BJ (cell line): Measurements from ENCODE around the gene SLCO4A1. TPM values are rescaled to one million over a fixed set of nuclear protein-coding genes. Genes with fewer than 3 reads are reported as not detected.

Source experiments
- CTCF ChIA-PET: fragments of 350-600 bp; formaldehyde crosslinking; extraction: SDS; loops from one replicate; lab custom pipeline; 2021; ENCODE audit warnings: antibody characterized with exemption, inconsistent platforms; lab: Yijun Ruan, JAX
- POLR2A ChIA-PET: fragments of 300-600 bp; sonication (Branson Sonifier 250); formaldehyde crosslinking; extraction: SDS; loops from one replicate; lab custom pipeline; 2021; ENCODE audit warnings: antibody characterized with exemption; lab: Charles Lee
- DNase-seq: peaks from one replicate; pipeline ENCODE4 v3.0.0-alpha.2; 2011; ENCODE audit warnings: low read depth
- H3K27me3 ChIP-seq: 2 replicates; pipeline ENCODE4 v1.6.0; 2011; ENCODE audit warnings: low read length; ENCODE audit not compliant: control insufficient read depth, insufficient read depth
- H3K36me3 ChIP-seq: 2 replicates; pipeline ENCODE4 v1.5.1; 2011; ENCODE audit warnings: low read length; ENCODE audit not compliant: control insufficient read depth, insufficient read depth
- H3K4me3 ChIP-seq: 2 replicates; pipeline ENCODE4 v1.5.1; 2011; ENCODE audit warnings: low read depth, mild to moderate bottlenecking, control low read depth, low read length
- polyA plus RNA-seq: library from polyadenylated mRNA; depleted of rRNA; stranded (reverse); fragments of >200 nt; gene quantifications from 2 replicates; pipeline ENCODE4 v1.2.3, GENCODE V29; 2011
- TF ChIP-seq, protein P1 (sequence below): IDR thresholded peaks from 2 replicates; pipeline ENCODE4 v1.5.1; 2011; ENCODE audit warnings: low read depth, mild to moderate bottlenecking, control low read depth, inconsistent platforms, low read length, moderate library complexity; ENCODE audit not compliant: insufficient read depth

SLCO4A1 gene
- polyA plus RNA-seq, 1 experiment = 0.15 TPM

DNA sequence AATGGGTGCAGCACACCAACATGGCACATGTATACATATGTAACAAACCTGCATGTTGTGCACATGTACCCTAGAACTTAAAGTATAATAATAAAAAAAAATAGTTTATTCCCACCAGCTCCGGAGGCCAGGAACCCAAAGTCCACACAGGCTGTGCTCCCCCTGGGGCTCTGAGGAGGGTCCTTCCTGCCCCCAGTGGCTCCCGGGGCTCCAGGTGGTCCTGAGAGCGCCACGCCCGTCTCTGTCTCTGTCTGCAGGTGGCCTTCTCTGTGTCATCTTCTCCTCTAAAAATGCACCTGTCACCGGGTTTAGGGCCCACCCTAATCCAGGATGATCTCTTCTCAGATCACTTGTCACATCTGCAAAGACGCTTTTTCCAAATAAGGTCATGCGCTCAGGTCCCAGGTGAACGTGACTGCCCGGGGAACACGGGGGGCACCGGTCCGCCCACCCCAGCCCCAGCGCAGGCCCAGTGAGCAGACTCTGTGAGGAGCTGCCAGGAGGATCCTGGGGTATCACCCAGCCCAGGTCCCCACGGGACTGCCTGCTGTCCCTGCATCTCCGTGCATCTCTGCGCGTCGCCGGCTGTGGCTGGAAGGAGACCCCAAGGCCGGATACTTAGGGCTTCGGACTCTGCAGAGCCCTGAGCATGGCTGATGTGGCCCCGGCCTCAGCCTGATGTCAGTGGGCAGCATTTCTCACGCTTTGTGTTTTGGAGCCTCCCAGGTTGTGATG is 11.8 kb downstream of the SLCO4A1 start:
- CTCF ChIA-PET = interaction anchor here (1.1 to 2.4 kb wide), 3 partner anchors 13 to 154 kb away, joined by 3 to 7 read pairs (median 5); no protein-coding TSS in a partner anchor
- no peak for DNase-seq
- Histone ChIP-seq H3K36me3 (no peaks in the 10 kb centered on the region), H3K4me3 (no peak overlapping the region), H3K27me3 (no peaks in the 10 kb centered on the region)
- TF ChIP-seq, protein P1, sequence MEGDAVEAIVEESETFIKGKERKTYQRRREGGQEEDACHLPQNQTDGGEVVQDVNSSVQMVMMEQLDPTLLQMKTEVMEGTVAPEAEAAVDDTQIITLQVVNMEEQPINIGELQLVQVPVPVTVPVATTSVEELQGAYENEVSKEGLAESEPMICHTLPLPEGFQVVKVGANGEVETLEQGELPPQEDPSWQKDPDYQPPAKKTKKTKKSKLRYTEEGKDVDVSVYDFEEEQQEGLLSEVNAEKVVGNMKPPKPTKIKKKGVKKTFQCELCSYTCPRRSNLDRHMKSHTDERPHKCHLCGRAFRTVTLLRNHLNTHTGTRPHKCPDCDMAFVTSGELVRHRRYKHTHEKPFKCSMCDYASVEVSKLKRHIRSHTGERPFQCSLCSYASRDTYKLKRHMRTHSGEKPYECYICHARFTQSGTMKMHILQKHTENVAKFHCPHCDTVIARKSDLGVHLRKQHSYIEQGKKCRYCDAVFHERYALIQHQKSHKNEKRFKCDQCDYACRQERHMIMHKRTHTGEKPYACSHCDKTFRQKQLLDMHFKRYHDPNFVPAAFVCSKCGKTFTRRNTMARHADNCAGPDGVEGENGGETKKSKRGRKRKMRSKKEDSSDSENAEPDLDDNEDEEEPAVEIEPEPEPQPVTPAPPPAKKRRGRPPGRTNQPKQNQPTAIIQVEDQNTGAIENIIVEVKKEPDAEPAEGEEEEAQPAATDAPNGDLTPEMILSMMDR = no peak
- POLR2A ChIA-PET = no interaction called here

DNA sequence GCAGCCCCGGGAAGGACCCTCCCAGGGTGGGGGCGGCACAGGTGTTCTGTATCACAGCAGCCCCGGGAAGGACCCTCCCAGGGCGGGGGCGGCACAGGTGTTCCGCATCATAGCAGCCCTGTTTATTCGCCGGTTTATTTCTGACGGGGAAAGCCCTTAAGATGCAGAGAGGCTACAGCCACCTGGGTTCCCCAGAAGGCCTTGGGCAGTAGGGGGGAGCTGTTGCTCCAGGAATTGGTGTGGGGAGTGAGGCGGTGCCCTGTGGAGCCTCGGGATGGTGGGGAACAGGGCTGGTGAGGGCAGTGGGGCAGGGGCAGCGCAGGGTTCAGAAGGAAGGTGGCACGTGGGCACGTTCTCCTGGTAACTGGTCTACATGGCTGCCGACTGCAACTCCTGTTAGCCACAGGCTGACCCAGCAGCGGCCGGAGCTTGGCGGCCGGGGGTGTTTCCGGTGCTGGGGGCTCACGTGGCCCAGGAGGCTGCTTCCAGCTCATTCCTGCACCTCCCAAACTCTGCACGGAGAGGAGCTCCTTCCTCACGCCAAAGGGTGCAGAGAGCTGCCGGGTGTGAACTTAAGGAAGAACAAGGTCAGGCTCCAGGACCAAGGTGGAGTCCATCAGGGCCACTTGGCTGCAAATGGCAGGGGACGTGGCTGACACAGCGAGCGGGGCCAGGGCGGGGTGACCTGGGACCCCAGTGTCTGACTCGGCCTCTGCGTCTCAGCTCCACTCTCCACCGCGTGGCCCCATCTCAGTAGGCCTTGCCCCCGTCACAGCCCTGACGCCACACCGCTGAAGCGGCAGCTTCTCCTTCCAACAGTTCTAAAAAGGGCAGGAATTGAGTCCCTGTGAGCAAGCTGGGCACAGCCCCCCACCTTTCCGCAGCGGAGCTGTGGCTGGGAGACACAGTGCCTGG is 13.2 kb downstream of the SLCO4A1 start:
- ChIA-PET POLR2A (no interaction called here), CTCF (interaction anchor here (1.1 to 2.4 kb wide), 3 partner anchors 12 to 153 kb away, joined by 3 to 7 read pairs (median 5); no protein-coding TSS in a partner anchor)
- no peaks in the 10 kb centered on the region for H3K27me3 ChIP-seq
- no peak overlapping the region for H3K4me3 ChIP-seq
- no peak for DNase-seq
- TF ChIP-seq, protein P1 = no peak
- no peaks in the 10 kb centered on the region for H3K36me3 ChIP-seq

DNA sequence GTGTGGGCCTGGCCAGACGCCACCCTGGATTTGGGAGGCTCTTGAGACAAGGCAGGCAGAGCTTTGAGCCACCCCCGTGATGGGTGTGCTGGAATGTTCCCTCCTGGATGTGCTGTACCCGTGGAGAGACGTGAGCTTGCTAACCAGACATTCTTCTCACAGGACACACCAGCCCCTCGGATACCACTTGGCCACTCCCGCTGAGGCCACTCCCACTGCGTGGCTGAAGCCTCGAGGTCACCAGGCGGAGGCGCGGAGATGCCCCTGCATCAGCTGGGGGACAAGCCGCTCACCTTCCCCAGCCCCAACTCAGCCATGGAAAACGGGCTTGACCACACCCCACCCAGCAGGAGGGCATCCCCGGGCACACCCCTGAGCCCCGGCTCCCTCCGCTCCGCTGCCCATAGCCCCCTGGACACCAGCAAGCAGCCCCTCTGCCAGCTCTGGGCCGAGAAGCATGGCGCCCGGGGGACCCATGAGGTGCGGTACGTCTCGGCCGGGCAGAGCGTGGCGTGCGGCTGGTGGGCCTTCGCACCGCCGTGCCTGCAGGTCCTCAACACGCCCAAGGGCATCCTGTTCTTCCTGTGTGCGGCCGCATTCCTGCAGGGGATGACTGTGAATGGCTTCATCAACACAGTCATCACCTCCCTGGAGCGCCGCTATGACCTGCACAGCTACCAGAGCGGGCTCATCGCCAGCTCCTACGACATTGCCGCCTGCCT is 14.1 kb downstream of the SLCO4A1 start:
- Histone ChIP-seq H3K36me3 (no peaks in the 10 kb centered on the region), H3K27me3 (no peaks in the 10 kb centered on the region), H3K4me3 (no peak overlapping the region)
- ChIA-PET CTCF (interaction anchor here (1.1 to 2.4 kb wide), 3 partner anchors 11 to 136 kb away, joined by 3 to 7 read pairs (median 3); no protein-coding TSS in a partner anchor), POLR2A (no interaction called here)
- TF ChIP-seq, protein P1 = no peak
- DNase-seq = no peak

DNA sequence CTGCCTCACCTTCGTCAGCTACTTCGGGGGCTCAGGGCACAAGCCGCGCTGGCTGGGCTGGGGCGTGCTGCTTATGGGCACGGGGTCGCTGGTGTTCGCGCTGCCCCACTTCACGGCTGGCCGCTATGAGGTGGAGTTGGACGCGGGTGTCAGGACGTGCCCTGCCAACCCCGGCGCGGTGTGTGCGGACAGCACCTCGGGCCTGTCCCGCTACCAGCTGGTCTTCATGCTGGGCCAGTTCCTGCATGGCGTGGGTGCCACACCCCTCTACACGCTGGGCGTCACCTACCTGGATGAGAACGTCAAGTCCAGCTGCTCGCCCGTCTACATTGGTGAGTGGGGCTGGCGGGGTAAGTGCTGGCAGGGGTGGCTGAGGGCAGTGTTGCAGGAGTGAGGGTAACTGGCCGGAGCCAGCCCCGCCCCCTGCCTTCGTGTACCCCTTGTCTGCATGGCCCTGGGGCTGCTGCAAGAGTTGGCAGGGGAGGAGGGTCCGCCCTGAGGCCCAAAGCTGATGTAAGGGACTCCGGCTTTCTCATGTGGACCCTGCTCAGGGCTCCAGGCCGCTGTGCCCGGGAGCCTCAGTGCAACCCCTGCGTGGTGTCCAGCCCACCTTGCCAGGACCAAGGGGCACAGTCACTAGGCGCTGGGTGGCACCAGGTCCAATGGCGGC is 14.8 kb downstream of the SLCO4A1 start:
- TF ChIP-seq, protein P1 = no peak
- CTCF ChIA-PET = interaction anchor here (1.8 kb wide), 1 partner anchor 135 kb away, joined by 3 read pairs; no protein-coding TSS in a partner anchor
- no peak overlapping the region for H3K4me3 ChIP-seq
- DNase-seq = no peak
- POLR2A ChIA-PET = no interaction called here
- H3K36me3 ChIP-seq = no peaks in the 10 kb centered on the region
- no peaks in the 10 kb centered on the region for H3K27me3 ChIP-seq
